ENCODE measurements around the gene SPDYE1.

The SPDYE1 gene

DNA sequence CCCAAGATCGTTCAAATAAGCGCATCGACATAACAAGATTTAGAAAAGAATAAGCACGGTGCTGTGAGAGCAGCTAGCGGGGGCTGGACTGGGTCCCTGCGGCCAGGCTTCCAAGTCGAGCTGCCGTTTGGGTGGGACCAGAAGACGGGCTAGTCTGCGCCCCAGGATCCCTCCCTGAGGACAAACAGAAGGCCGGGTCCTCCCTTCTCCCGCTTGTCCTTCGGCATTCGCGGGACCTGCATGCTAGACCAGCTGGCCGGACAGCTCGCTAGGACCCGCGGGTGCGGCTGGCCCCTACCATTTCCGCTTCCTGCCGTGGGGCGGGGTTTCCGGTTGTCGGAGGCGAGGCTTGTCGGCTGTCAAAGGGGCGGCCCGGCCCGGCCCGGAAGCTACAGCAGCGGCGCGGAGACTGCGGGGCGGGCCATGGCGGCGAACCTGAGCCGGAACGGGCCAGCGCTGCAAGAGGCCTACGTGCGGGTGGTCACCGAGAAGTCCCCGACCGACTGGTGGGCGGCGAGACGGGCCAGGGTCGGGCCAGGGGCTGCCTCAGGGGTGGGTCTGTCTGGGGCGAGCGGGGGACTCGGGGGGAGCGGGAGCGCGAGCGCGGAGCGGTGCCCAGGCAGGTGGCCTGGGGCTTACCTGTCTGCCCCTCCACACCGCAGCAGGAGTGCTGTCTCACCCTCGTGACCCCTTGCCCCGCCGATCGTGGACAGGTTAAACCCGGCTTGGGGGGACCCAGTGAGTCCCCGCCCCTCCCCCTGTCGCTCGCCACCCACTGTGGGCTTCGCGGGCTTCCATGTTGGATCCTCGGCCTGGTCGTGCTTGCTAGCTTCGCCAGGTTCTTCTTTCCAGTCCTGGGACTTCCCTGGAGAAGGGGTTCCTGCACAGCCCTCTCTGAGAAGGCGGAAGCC lies 46.9 kb downstream of the SPDYE1 start, which contains the start of gene DBNL:
Gene DBNL, plus strand, starts transcription at position 388 of the 911 bp plus-strand sequence. Its CDS starts 36 bp downstream, at position 424.
- DNase-seq: peak; percentile 68

DNA sequence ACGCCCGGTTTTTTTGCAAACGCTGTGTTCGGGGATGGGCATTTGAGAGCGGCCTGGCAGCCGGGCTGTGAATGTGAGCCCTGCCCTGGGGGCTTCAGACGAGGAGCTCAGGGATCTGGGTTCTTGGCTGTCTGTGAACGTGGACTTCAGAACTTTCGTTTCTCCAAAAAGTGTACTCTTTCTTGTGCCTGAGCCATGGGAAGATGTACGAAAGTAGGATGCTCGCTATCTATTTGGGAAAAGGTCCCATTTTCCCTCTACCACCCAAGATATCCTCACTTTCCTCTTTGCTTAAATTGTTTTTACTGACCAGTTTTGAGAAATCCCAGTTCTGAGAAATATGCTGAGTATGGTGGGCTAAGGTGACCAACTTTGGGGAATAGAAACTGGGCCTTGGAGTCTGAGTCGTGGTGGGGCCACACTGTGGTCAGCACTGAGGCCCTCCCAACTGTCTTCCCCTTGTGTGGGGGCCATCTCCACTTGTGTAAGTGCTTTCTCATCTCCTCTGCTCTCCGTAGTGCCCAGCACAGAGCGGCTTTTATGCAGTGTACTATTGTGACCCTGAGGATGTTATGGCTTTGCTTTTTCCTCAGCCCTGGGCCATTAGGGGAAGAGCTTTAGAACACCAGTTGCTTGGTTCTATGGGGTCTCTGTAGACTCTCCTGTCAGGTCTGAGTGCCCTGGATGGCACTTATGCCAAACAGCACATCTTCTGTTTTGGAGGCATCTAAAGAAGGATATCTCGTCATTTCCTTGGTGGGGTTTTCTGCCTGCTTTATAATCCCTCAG lies 47.7 kb downstream of the SPDYE1 start:
- DNase-seq: no peak

DNA sequence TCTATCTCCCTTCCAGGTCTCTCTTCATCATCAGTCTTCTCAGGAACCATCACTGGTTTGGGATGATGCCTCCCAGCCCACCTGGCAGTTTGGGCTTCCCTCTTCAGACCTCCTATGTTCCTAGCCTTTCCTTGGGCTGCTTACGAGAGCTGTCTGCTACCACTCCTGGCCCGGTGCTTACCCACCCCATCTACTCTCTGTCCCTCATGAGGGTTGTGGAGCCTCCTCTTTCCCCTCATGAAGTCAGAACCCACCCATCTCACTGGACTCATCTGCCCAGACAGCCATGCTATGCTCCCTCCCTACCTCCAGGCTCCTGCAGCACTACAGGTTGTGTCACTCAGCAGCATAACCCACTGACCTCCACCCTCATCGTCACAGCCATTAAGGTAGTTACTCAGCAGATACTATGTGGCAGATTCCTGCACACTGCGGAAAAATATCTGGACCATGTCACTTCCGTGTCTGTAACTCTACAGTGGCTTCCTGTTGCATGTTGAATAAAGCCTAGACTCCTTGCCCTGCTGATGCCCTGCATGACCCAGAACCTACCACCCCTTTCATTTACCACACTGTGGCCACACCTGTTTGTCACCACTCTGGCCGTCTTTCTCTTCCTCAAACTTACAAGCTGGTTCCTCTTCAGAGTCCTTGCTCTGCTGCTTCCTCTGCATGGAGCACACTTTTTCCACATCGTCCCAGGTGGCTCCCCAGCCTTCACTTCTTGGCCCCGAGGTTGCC lies 48.8 kb downstream of the SPDYE1 start:
- no peak for DNase-seq

DNA sequence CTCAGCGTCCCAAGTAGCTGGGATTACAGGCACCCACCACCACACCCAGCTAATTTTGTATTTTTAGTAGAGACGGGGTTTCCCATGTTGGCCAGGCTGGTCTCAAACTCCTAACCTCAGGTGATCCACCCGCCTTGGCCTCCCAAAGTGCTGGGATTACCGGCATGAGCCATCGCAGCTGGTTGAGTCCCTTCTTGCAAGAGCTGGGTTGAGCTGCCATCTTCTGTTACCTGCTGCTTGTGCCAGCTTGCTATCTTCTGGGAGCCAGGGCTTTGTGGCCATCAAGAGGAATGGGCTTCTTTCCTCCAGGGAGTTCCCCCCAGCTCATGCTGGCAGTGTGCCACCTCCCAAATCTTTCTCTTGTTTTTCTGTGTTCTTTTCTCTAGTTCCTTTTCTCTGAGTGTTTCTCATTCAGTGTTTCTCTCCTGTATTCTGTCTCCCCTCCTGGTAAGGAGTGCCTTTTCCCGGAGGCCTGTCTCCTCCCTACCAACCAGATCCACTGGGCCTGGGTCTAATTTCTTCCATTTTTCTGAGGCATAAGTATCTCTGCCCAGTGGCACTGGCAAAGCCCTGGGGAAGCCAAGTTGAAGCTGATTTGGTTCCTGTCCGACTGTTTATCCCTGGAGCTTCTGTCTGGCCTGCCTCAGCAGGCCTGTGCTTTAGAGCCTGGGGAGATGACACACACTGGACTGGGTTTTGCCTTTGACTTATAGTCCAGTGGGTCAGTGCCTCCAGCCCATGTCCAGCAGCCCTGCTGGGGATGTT lies 50.5 kb downstream of the SPDYE1 start:
- no peak for DNase-seq

DNA sequence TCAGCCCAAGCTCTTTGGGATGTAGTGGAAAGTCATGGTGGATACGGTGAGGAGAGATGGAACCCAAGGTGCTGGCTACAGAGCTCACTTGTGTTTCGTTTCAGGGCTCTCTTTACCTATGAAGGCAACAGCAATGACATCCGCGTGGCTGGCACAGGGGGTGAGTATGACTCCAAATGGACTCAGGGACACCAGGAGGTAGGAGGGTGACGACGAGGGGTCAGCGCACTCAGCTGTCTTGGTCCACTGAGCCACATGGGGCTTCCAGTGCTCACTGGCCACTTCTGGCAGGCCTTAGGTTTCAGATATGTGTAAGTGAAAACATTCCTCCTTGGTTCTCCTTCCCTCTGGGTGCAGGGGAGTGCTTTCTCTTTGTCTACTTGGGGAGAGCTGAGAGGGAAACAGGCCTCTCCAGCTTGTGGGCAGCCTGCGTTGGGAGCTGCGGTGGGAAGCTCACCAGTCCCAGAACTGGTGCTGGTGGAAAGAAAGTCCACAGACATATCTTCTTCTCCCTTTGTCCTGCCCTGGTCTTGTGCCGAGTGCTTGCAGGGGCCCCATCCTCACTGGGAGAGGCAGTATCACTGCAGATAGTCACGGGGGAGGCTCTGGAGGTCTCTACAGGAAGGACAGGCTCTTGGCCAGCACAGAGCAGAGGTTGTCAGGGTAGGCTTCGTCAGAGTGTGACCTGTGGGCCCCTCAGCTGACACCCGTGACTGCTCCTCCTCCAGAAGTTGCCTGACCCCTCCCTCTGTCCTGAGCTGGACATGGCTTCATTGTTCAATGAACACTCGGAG lies 52.6 kb downstream of the SPDYE1 start:
- no peak for DNase-seq

DNA sequence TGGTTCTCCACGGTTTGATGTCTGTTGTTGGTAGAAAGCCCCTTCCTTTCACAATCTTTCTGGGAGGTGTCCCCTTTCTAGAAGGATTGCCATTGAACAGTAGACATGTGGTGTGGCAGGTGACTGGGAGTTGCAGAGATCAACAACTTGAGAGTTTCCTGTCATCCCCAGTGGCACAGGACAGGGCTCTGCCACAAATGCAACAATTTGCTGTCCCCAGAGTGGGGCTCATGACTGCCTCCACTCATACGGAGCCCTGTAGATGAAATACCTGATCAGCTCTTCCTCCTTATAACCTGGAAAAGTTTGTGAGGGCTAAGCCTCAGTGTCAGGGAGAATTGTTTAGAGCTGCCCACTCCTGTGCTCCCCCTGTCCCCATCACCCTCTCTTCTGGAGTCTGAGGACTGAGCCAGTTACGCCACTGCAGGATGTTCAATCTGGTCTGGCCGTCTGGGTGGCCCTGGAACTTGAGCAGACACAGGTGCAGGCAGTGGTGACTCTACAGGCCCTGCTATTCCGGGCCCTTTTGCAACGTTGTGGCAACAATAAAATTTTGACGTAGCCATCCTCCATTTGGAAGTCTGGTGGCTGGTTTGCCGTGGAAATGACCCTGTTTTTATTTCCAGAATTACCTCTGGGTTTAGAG lies 53.3 kb downstream of the SPDYE1 start:
- no peak for DNase-seq

DNA sequence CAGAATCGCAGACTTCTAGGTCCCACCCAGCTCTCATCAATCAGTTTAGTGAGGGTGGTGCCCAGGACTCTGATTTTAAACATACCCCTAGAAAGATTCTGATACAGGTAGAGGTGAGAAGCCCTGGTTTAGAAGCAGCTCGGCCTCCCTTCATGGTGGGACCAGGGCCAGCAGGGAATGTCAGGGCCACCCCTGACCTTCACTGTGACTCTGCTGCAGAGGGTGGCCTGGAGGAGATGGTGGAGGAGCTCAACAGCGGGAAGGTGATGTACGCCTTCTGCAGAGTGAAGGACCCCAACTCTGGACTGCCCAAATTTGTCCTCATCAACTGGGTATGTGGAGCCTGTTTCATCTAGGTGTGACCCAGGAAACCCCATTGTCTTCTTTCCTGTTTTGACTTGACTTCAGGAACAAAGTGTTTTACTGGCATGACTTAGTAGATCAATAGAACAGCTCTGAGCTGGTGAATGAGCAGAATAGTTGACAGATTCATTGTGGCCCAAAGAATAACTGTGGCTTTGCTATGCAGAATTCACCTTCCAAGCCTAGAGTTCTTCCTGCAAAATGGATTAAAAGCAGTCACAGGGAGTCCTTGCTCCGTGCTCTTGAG lies 54.0 kb downstream of the SPDYE1 start:
- DNase-seq: no peak

DNA sequence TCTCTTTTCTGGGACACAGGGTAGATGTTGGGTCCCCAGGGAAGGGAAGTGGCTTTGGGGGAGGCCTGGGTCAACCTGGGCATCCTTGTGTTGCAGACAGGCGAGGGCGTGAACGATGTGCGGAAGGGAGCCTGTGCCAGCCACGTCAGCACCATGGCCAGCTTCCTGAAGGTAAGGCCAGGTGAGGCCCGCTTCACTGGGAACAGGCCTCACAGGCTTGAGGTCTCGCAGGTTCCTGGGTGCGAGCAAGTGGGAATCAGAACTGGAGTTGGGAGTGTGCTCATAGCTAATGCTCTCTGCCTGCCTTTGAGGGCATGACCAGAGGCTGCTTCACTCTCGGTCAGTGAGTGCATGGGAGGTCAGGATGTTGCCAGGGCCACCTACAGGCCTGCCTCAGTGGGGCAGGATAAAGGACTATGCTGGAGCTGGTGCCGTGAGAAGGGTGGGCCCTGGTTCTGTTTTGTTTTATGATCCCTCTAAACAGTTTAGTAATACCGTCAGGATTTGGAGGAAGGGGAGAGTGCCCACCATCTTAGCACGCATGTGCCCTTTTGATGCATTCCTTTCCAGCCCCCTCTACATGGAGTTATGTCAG lies 55.2 kb downstream of the SPDYE1 start:
- DNase-seq: no peak

DNA sequence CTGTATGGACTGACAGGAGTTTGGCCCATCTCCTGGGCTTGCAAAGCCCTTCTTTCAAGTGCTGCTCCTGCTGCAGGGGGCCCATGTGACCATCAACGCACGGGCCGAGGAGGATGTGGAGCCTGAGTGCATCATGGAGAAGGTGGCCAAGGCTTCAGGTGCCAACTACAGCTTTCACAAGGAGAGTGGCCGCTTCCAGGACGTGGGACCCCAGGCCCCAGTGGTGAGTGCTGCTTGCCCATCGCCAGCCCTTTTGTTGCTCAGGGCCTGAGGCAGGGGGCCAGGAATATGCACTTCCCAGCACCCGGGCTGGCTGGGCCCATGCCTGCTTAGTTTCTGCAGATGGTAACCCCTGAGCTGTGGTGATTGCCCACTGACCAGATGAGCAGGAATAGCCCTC lies 59.0 kb downstream of the SPDYE1 start:
- no peak for DNase-seq

DNA sequence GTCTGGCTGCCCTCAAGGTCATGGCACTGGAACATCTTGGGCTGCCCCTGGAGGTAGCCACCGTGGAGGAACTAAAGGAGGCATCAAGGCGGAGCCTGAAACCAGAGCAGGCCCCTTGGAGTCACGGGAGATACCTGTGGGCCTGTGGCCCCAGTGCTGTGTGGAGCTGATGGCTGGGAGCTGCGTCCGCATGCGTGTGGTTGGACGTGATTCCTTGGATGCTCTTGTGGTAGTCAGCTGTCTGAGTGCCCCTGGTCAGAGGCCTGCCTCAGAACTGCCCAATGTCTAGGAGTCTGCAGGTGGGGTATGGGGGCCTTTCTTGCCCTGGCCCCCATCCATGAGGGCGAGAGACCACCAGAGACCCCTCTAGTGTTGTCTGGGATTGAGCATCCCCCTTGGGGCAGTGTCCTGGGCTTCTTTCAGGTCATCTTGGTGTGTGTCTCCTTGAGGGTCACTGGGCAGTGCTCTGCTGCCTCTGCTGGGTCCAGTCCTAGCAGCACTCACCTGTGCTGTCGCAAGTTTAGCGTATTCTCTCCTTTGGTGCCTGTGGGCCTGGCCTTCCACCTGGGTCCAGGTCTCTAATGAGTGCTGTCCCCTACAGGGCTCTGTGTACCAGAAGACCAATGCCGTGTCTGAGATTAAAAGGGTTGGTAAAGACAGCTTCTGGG lies 59.6 kb downstream of the SPDYE1 start:
- DNase-seq: no peak

DNA sequence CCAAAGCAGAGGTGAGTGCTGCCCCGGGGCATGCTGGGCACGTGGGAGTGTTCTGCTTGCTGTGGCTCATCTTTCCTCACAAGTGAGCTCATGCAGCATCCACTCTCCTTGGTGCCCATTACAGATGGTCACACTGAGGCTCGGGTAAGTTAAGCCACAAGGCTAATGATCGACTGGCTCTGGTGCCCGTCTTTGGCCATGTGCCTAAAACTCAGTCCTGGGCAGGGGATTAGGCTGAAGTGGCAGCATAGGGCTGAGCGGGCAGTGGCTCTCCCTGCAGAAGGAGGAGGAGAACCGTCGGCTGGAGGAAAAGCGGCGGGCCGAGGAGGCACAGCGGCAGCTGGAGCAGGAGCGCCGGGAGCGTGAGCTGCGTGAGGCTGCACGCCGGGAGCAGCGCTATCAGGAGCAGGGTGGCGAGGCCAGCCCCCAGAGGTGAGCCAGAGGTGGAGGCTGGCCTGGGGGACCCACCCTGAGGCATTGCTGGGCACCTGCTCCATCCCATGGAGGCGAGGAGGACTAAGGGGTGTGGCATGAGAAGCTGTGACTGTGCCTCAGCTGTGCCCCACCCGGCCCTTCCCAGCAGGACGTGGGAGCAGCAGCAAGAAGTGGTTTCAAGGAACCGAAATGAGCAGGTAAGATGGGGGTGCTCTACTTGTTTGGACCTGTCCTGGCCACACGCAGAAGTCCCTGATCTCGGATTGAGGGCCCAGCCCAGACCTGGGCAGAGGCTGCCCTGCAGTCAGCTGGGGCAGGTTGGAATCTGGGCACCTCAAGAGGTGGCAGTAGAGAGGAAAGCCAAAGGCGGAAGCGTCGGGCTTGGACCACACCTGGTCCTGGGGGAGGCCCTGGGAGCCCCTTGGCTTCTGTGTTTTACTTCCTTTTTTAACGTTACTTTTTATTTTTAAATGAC lies 60.4 kb downstream of the SPDYE1 start:
- no peak for DNase-seq

DNA sequence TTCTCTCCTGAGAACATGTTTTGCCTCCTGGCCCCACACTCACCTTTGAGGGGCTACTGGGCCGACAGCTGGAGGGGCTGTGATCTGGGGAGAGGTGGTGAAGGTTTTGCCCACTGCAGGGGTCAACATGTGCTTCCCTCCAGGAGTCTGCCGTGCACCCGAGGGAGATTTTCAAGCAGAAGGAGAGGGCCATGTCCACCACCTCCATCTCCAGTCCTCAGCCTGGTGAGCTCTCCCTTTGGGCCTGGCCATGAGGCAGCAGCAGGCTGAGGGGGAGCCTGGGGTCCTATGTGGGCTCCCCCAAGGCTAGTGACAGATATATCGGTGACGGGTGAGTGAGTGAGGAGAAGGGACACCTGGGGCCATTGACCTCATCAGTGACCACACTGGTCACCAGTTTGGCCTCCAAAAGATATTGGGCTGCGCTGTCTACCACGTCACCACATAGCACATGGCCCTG lies 61.1 kb downstream of the SPDYE1 start:
- no peak for DNase-seq

DNA sequence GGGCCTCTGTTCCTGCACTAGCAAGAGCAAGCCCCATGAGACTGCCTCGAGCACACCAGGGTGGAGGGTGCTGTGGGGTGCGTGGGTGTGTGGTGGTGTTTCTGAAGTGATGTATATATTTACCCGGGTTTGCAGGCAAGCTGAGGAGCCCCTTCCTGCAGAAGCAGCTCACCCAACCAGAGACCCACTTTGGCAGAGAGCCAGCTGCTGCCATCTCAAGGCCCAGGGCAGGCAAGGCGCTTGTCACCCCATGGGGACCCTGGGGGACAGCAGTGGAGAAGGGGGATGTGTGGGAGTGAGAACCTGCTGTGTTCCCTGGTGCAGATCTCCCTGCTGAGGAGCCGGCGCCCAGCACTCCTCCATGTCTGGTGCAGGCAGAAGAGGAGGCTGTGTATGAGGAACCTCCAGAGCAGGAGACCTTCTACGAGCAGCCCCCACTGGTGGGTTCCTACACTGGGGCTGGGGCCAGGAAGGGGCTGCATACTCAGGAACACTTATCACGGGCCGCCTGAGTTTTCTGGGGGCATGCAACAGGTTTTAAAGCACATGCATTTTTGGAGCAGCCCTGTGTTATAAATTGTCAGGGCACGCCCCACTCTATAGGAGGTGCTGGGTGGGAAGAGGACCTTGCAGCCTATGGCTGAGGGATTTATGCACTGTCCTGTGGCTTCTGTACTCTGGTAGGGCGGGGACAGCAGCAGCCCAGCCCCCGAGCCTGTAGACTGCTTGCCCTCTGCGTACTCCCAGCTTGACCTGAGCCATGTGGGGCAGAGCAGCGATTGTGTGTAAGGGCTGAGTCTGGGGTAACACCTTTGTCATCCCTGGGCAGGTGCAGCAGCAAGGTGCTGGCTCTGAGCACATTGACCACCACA lies 61.8 kb downstream of the SPDYE1 start:
- no peak for DNase-seq
